OCI-LY3 (cell line): ENCODE measurements around the gene RPS6KL1.

Experiments
- H2AFZ ChIP-seq: fragments of 200-600, 300-600 bp; shearing (Covaris generic); 2 replicates; pipeline ENCODE4 v1.6.0; 2014; ENCODE audit warnings: antibody characterized with exemption, low read depth, low read length
- H3K27ac ChIP-seq: fragments of 200-600, 300-600 bp; sonication (generic); 2 replicates; pipeline ENCODE4 v1.5.1; 2014; ENCODE audit warnings: mild to moderate bottlenecking, low read length, moderate library complexity, mixed read lengths
- H3K27me3 ChIP-seq: fragments of 200-600, 300-600 bp; sonication (generic); 2 replicates; pipeline ENCODE4 v1.6.1; 2014; ENCODE audit warnings: low read depth, low read length, mixed read lengths
- H3K36me3 ChIP-seq: fragments of 200-600, 300-600 bp; sonication (generic); replicated peaks from 2 replicates; pipeline ENCODE3; 2014; ENCODE audit warnings: low read depth, low read length, mixed read lengths
- H3K4me1 ChIP-seq: fragments of 300-600, 200-600 bp; sonication (generic); 2 replicates; pipeline ENCODE4 v1.6.1; 2014; ENCODE audit warnings: low read length, mixed read lengths
- H3K4me2 ChIP-seq: fragments of 200-600, 300-600 bp; sonication (generic); 2 replicates; pipeline ENCODE4 v1.6.1; 2014; ENCODE audit warnings: low read length, mixed read lengths
- H3K4me3 ChIP-seq: fragments of 300-600, 200-600 bp; sonication (generic); 2 replicates; pipeline ENCODE4 v1.5.1; 2014; ENCODE audit warnings: antibody characterized with exemption, mild to moderate bottlenecking, low read length, moderate library complexity
- H3K79me2 ChIP-seq: fragments of 300-600, 200-600 bp; shearing (Covaris generic); 2 replicates; pipeline ENCODE4 v1.6.1; 2014; ENCODE audit warnings: mild to moderate bottlenecking, low read length, mixed read lengths
- H3K9ac ChIP-seq: fragments of 300-600, 200-600 bp; shearing (Covaris generic); 2 replicates; pipeline ENCODE4 v1.6.0; 2014; ENCODE audit warnings: mild to moderate bottlenecking, low read length, moderate library complexity
- H3K9me3 ChIP-seq: fragments of 200-600, 300-600 bp; shearing (Covaris generic); 2 replicates; pipeline ENCODE4 v1.6.1; 2014; ENCODE audit warnings: low read length, mixed read lengths; ENCODE audit not compliant: insufficient read depth
- H4K20me1 ChIP-seq: fragments of 200-600, 300-600 bp; sonication (generic); 2 replicates; pipeline ENCODE4 v1.6.1; 2016; ENCODE audit warnings: low read length, mixed read lengths; ENCODE audit not compliant: insufficient read depth
- CTCF ChIP-seq: fragments of 200-600, 300-600 bp; sonication (generic); IDR thresholded peaks from 2 replicates; pipeline ENCODE4 v1.5.1; 2014; ENCODE audit warnings: antibody characterized with exemption, low read length, low read depth
- EZH2phosphoT487 ChIP-seq: fragments of 200-600 bp; shearing (Covaris generic); IDR thresholded peaks from 2 replicates; pipeline ENCODE4 v1.6.1; 2018; ENCODE audit warnings: antibody characterized with exemption, mixed run types, low read depth

The RPS6KL1 gene

GRCh38 chr14:74920281-74920680 lies 2.8 kb downstream of the RPS6KL1 start:
- H3K4me2 ChIP-seq = no peak overlapping the region
- TF ChIP-seq CTCF (no peak), EZH2phosphoT487 (no peak)
- H3K9me3 ChIP-seq = no peaks in the 10 kb centered on the region
- no peak overlapping the region for H2AFZ ChIP-seq
- no peak overlapping the region for H3K9ac ChIP-seq
- H3K27ac ChIP-seq = no peak overlapping the region
- no peaks in the 10 kb centered on the region for H3K79me2 ChIP-seq
- H3K27me3 ChIP-seq = no peaks in the 10 kb centered on the region; the same call in 1 of the 2 replicates
- no peaks in the 10 kb centered on the region for H4K20me1 ChIP-seq
- peaks cover 4% of the 10 kb centered on the region for H3K4me1 ChIP-seq
- H3K4me3 ChIP-seq = no peak overlapping the region
- H3K36me3 ChIP-seq = no peaks in the 10 kb centered on the region

- Histone ChIP-seq H3K79me2 (no peaks in the 10 kb centered on the region), H3K4me3 (no peak overlapping the region), H4K20me1 (no peaks in the 10 kb centered on the region), H3K9ac (no peak overlapping the region), H3K4me1 (peaks cover 4% of the 10 kb centered on the region), H2AFZ (no peak overlapping the region), H3K27me3 (no peaks in the 10 kb centered on the region), H3K4me2 (no peak overlapping the region), H3K36me3 (no peaks in the 10 kb centered on the region), H3K27ac (no peak overlapping the region), H3K9me3 (no peaks in the 10 kb centered on the region)
- no peak for TF ChIP-seq CTCF
- no peak for TF ChIP-seq EZH2phosphoT487
These were observed 3.5 kb downstream of the RPS6KL1 start for GRCh38 chr14:74919421-74920165.

GRCh38 chr14:74918380-74918779 lies 4.7 kb downstream of the RPS6KL1 start:
- peaks cover 4% of the 10 kb centered on the region for H3K4me1 ChIP-seq
- TF ChIP-seq EZH2phosphoT487 = no peak
- no peak for TF ChIP-seq CTCF
- H3K4me2 ChIP-seq = no peak overlapping the region
- no peak overlapping the region for H3K9ac ChIP-seq
- H3K9me3 ChIP-seq = no peaks in the 10 kb centered on the region
- no peaks in the 10 kb centered on the region for H4K20me1 ChIP-seq
- H3K27me3 ChIP-seq = no peaks in the 10 kb centered on the region
- H3K79me2 ChIP-seq = no peaks in the 10 kb centered on the region
- no peak overlapping the region for H2AFZ ChIP-seq
- no peaks in the 10 kb centered on the region for H3K36me3 ChIP-seq
- H3K27ac ChIP-seq = no peak overlapping the region
- no peak overlapping the region for H3K4me3 ChIP-seq

GRCh38 chr14:74917646-74918081 lies 5.4 kb downstream of the RPS6KL1 start:
- no peak overlapping the region for H3K9ac ChIP-seq
- H3K9me3 ChIP-seq = no peaks in the 10 kb centered on the region
- H3K27ac ChIP-seq = no peak overlapping the region
- peaks cover 4% of the 10 kb centered on the region for H3K4me1 ChIP-seq
- H3K4me2 ChIP-seq = no peak overlapping the region
- H3K27me3 ChIP-seq = no peaks in the 10 kb centered on the region
- TF ChIP-seq EZH2phosphoT487 = no peak
- TF ChIP-seq CTCF = no peak
- no peaks in the 10 kb centered on the region for H3K36me3 ChIP-seq
- H2AFZ ChIP-seq = no peak overlapping the region
- no peak overlapping the region for H3K4me3 ChIP-seq
- H4K20me1 ChIP-seq = no peaks in the 10 kb centered on the region
- H3K79me2 ChIP-seq = no peaks in the 10 kb centered on the region
